DND-41 (cell line): ENCODE data around the gene RAB44.

Experiments used
- ATAC-seq: fragments of 200-7000 bp; cut with Tn5 transposase; 3 replicates; pipeline ENCODE4 v1.9.1; 2021; ENCODE audit warnings: low read depth; ENCODE audit not compliant: insufficient read depth
- DNase-seq: peaks from one replicate; pipeline ENCODE4 v3.0.0-alpha.2; 2020
- H2AFZ ChIP-seq: 2 replicates; pipeline ENCODE4 v1.6.0; 2012; ENCODE audit warnings: low read depth, low read length
- H3K27ac ChIP-seq: 2 replicates; pipeline ENCODE4 v1.5.1; 2012; ENCODE audit warnings: low read length, inconsistent platforms
- H3K27me3 ChIP-seq: fragments of 200-600 bp; sonication (generic); 2 replicates; pipeline ENCODE4 v1.6.0; 2012; ENCODE audit warnings: low read length, mild to moderate bottlenecking, inconsistent platforms; ENCODE audit not compliant: insufficient read depth, poor library complexity
- H3K36me3 ChIP-seq: 2 replicates; pipeline ENCODE4 v1.5.1; 2012; ENCODE audit warnings: low read length, inconsistent platforms; ENCODE audit not compliant: insufficient read depth
- H3K4me1 ChIP-seq: 2 replicates; pipeline ENCODE4 v1.5.1; 2012; ENCODE audit warnings: mild to moderate bottlenecking, low read length; ENCODE audit not compliant: insufficient read depth
- H3K4me2 ChIP-seq: 2 replicates; pipeline ENCODE4 v1.6.0; 2012; ENCODE audit warnings: mild to moderate bottlenecking, moderate library complexity, low read length, inconsistent platforms; ENCODE audit not compliant: insufficient read depth
- H3K4me3 ChIP-seq, 2 experiments: fragments of 200-600 bp in 1 of 2; shearing (Covaris generic) in 1 of 2; 2 replicates each; pipeline ENCODE4 v1.5.1; 2012 to 2016; ENCODE audit warnings: inconsistent platforms in 2 of 2, low read length in 2 of 2, mild to moderate bottlenecking in 2 of 2, low read depth in 1 of 2, moderate library complexity in 1 of 2
- H3K79me2 ChIP-seq: 2 replicates; pipeline ENCODE4 v1.6.0; 2012; ENCODE audit warnings: low read length, inconsistent platforms; ENCODE audit not compliant: insufficient read depth
- H3K9ac ChIP-seq: 2 replicates; pipeline ENCODE4 v1.6.0; 2012; ENCODE audit warnings: low read depth, mild to moderate bottlenecking, inconsistent platforms, low read length, moderate library complexity
- H3K9me3 ChIP-seq: 2 replicates; pipeline ENCODE4 v1.5.1; 2012; ENCODE audit warnings: low read length, moderate library complexity, mild to moderate bottlenecking, inconsistent platforms; ENCODE audit not compliant: insufficient read depth, severe bottlenecking
- H4K20me1 ChIP-seq: 2 replicates; pipeline ENCODE4 v1.6.0; 2012; ENCODE audit warnings: low read length; ENCODE audit not compliant: insufficient read depth
- CTCF ChIP-seq: IDR thresholded peaks from 2 replicates; pipeline ENCODE4 v1.5.1; 2012; ENCODE audit warnings: borderline replicate concordance, low read length, moderate library complexity, mild to moderate bottlenecking; ENCODE audit not compliant: poor library complexity, severe bottlenecking; ENCODE audit errors: extremely low read depth
- EZH2 ChIP-seq: IDR thresholded peaks from 3 replicates; pipeline ENCODE4 v1.6.1; 2012; ENCODE audit warnings: borderline replicate concordance, low read depth, mild to moderate bottlenecking, moderate library complexity, low read length, inconsistent platforms; ENCODE audit not compliant: severe bottlenecking

RAB44 gene

GRCh38 chr6:36676141-36677058 is 21.2 kb upstream of the RAB44 start:
- no peak for DNase-seq
- no peak for ATAC-seq
- no peak for TF ChIP-seq EZH2
- TF ChIP-seq CTCF, result no peak
- Histone ChIP-seq H3K4me1 (peaks cover 44% of the 10 kb centered on the region), H3K27ac (no peak overlapping the region), H3K4me2 (no peak overlapping the region), H3K79me2 (peaks cover 12% of the 10 kb centered on the region), H3K27me3 (peaks cover 49% of the 10 kb centered on the region), H4K20me1 (peaks cover 9% of the 10 kb centered on the region), H3K4me3 (no peak overlapping the region), H3K36me3 (no peaks in the 10 kb centered on the region), H3K9ac (no peak overlapping the region), H3K9me3 (no peaks in the 10 kb centered on the region), H2AFZ (no peak overlapping the region)

- TF ChIP-seq CTCF, result no peak
- TF ChIP-seq EZH2, result no peak
- peaks cover 52% of the 10 kb centered on the region for H3K4me1 ChIP-seq
- H2AFZ ChIP-seq, result no peak overlapping the region
- no peak overlapping the region for H3K27ac ChIP-seq
- no peak overlapping the region for H3K4me2 ChIP-seq
- H3K27me3 ChIP-seq, result peaks cover 49% of the 10 kb centered on the region
- H4K20me1 ChIP-seq, result peaks cover 9% of the 10 kb centered on the region
- no peaks in the 10 kb centered on the region for H3K9me3 ChIP-seq
- H3K79me2 ChIP-seq, result peaks cover 12% of the 10 kb centered on the region
- no peak overlapping the region for H3K9ac ChIP-seq
- H3K4me3 ChIP-seq, result no peak overlapping the region
- H3K36me3 ChIP-seq, result no peaks in the 10 kb centered on the region
- no peak for ATAC-seq
- no peak for DNase-seq
Observed at GRCh38 chr6:36677059-36677749, 20.4 kb upstream of the RAB44 start.

GRCh38 chr6:36677753-36678487 is 19.7 kb upstream of the RAB44 start:
- no peak overlapping the region for H3K27ac ChIP-seq
- peaks cover 9% of the 10 kb centered on the region for H4K20me1 ChIP-seq
- peaks cover 59% of the 10 kb centered on the region for H3K4me1 ChIP-seq
- ATAC-seq (no peak), DNase-seq (no peak)
- H3K9ac ChIP-seq, result peak overlapping the region; percentile 72; the same call in 1 of the 2 replicates
- peak overlapping the region in 1 of 2 experiments; percentile 82; a peak in 2 of 4 replicates for H3K4me3 ChIP-seq
- H3K9me3 ChIP-seq, result no peaks in the 10 kb centered on the region
- H3K27me3 ChIP-seq, result peaks cover 49% of the 10 kb centered on the region
- H3K4me2 ChIP-seq, result peak overlapping the region; percentile 97
- H3K79me2 ChIP-seq, result peaks cover 12% of the 10 kb centered on the region
- peak overlapping the region; percentile 59; the same call in 1 of the 2 replicates for H2AFZ ChIP-seq
- no peak for TF ChIP-seq EZH2
- TF ChIP-seq CTCF, result no peak
- H3K36me3 ChIP-seq, result no peaks in the 10 kb centered on the region
